HCT116 (cell line): ENCODE data around the gene RYR3. TPM values are rescaled to one million over a fixed set of nuclear protein-coding genes. Genes with fewer than 3 reads are reported as not detected.

ENCODE experiments used
- ATAC-seq: fragments of 200-7000 bp; cut with Tn5 transposase; 2 replicates; pipeline ENCODE4 v1.9.1; 2020; ENCODE audit warnings: mild to moderate bottlenecking, moderate library complexity
- BruUV-seq: library from RNA; stranded (reverse); fragments of 400-500 nt; replicated peaks from 2 replicates; lab custom pipeline; 2021; lab: Mats Ljungman, UMichigan
- CTCF ChIA-PET: fragments of 300-600 bp; sonication (Branson Sonifier 250); formaldehyde crosslinking; loops from one replicate; lab custom pipeline; 2021; ENCODE audit warnings: antibody characterized with exemption; lab: Charles Lee
- POLR2A ChIA-PET: fragments of 300-600, 350-600 bp; sonication (Branson Sonifier 250); formaldehyde crosslinking; loops from one replicate; lab custom pipeline; 2021; ENCODE audit warnings: antibody characterized with exemption; lab: Charles Lee
- RAD21 ChIA-PET, 2 experiments: fragments of 300-600 bp; sonication (Branson Sonifier 250); formaldehyde crosslinking; loops; one replicate each; lab custom pipeline; 2023; ENCODE audit warnings: low total read pairs in 2 of 2; ENCODE audit not compliant: uncharacterized antibody in 2 of 2, unreplicated experiment in 2 of 2, low non-redundant PET in 1 of 2; lab: Charles Lee
- DNase-seq: peaks from one replicate; pipeline ENCODE4 v3.0.0-alpha.2; 2010; ENCODE audit warnings: low read depth, low spot score
- H2AFZ ChIP-seq: fragments of 200-600 bp; shearing (Covaris generic), sonication (generic); 2 replicates; pipeline ENCODE4 v1.6.1; 2017; ENCODE audit warnings: low read depth, mixed run types, mixed read lengths, antibody characterized with exemption, low read length; ENCODE audit not compliant: poor library complexity, severe bottlenecking
- H3K27ac ChIP-seq: 2 replicates; pipeline ENCODE4 v1.5.1; 2012; ENCODE audit warnings: low read depth, low read length
- H3K27me3 ChIP-seq: fragments of 200-600 bp; sonication (generic); 2 replicates; pipeline ENCODE4 v1.6.1; 2016; ENCODE audit warnings: mixed run types, low read length, mixed read lengths; ENCODE audit not compliant: insufficient read depth
- H3K36me3 ChIP-seq, 2 experiments: fragments of 200-500 bp in 1 of 2; fragments of 200-600 bp in 1 of 2; sonication (Bioruptor generic) in 1 of 2; sonication (generic) in 1 of 2; 2 replicates each; pipeline versions ENCODE4 v1.5.1 to v1.6.1; 2014 to 2016; ENCODE audit warnings: low read length in 2 of 2, inconsistent platforms in 1 of 2, mixed read lengths in 1 of 2, mixed run types in 1 of 2; ENCODE audit not compliant: insufficient read depth in 2 of 2, control insufficient read depth in 1 of 2
- H3K4me1 ChIP-seq, 2 experiments: fragments of 200-600 bp in 1 of 2; sonication (generic) in 1 of 2; 2 replicates each; pipeline versions ENCODE4 v1.5.1 to v1.6.1; 2012 to 2017; ENCODE audit warnings: low read length in 2 of 2, inconsistent platforms in 1 of 2, mild to moderate bottlenecking in 1 of 2, mixed read lengths in 1 of 2, mixed run types in 1 of 2, moderate library complexity in 1 of 2; ENCODE audit not compliant: insufficient read depth in 2 of 2, control insufficient read depth in 1 of 2
- H3K4me2 ChIP-seq: fragments of 200-600 bp; sonication (generic); 2 replicates; pipeline ENCODE4 v1.6.1; 2017; ENCODE audit warnings: mixed run types, low read length, mixed read lengths
- H3K4me3 ChIP-seq, 2 experiments: fragments of 200-600 bp in 1 of 2; sonication (generic) in 1 of 2; replicated peaks in 1 of 2; 2 replicates each; pipeline ENCODE4 v1.5.1; 2011 to 2016; ENCODE audit warnings: low read length in 2 of 2, control low read depth in 1 of 2, low read depth in 1 of 2, mild to moderate bottlenecking in 1 of 2, mixed read lengths in 1 of 2, mixed run types in 1 of 2
- H3K79me2 ChIP-seq: fragments of 200-600 bp; sonication (generic); 2 replicates; pipeline ENCODE4 v1.6.1; 2017; ENCODE audit warnings: mild to moderate bottlenecking, mixed run types, low read length, moderate library complexity, mixed read lengths; ENCODE audit not compliant: insufficient read depth
- H3K9ac ChIP-seq: fragments of 200-600 bp; sonication (generic); 2 replicates; pipeline ENCODE4 v1.6.1; 2016; ENCODE audit warnings: low read length, mixed read lengths
- H3K9me2 ChIP-seq: fragments of 200-600 bp; sonication (generic), shearing (Covaris generic); 2 replicates; pipeline ENCODE4 v1.6.1; 2017; ENCODE audit warnings: mixed run types, mild to moderate bottlenecking, moderate library complexity; ENCODE audit not compliant: insufficient read depth
- H3K9me3 ChIP-seq, 2 experiments: fragments of 200-500 bp in 1 of 2; fragments of 200-600 bp in 1 of 2; sonication (Bioruptor generic) in 1 of 2; sonication (generic) in 1 of 2; 2 replicates each; pipeline ENCODE4 v1.6.1; 2014 to 2017; ENCODE audit warnings: low read length in 2 of 2, mixed read lengths in 2 of 2, inconsistent platforms in 1 of 2, low read depth in 1 of 2, mild to moderate bottlenecking in 1 of 2, mixed run types in 1 of 2, moderate library complexity in 1 of 2; ENCODE audit not compliant: control insufficient read depth in 1 of 2, insufficient read depth in 1 of 2
- H4K20me1 ChIP-seq: fragments of 200-600 bp; sonication (generic), shearing (Covaris generic); 2 replicates; pipeline ENCODE4 v1.6.1; 2017; ENCODE audit warnings: mixed run types, mild to moderate bottlenecking, moderate library complexity; ENCODE audit not compliant: insufficient read depth
- ATF3 ChIP-seq: IDR thresholded peaks from 2 replicates; pipeline ENCODE4 v1.6.1; 2012
- CBX3 ChIP-seq: IDR thresholded peaks from 2 replicates; pipeline ENCODE4 v1.6.1; 2012; ENCODE audit warnings: low read depth
- CTCF ChIP-seq, 3 experiments: fragments of 200-600 bp in 1 of 3; sonication (generic) in 1 of 3; IDR thresholded peaks in 2 of 3; conservative IDR thresholded peaks in 1 of 3; 2 replicates each; pipeline ENCODE4 v1.5.1; 2012 to 2017; ENCODE audit warnings: low read depth in 2 of 3, low read length in 2 of 3, antibody characterized with exemption in 1 of 3, borderline replicate concordance in 1 of 3, control low read depth in 1 of 3, mild to moderate bottlenecking in 1 of 3, mixed read lengths in 1 of 3, mixed run types in 1 of 3, moderate library complexity in 1 of 3; ENCODE audit not compliant: insufficient read depth in 1 of 3
- EGR1 ChIP-seq: IDR thresholded peaks from 2 replicates; pipeline ENCODE4 v1.6.1; 2012; ENCODE audit warnings: low read depth
- ELF1 ChIP-seq: IDR thresholded peaks from 2 replicates; pipeline ENCODE4 v1.6.1; 2012; ENCODE audit warnings: low read depth, borderline replicate concordance
- EZH2 ChIP-seq: fragments of 200-600 bp; sonication (generic); IDR thresholded peaks from 2 replicates; pipeline ENCODE4 v1.6.1; 2017; ENCODE audit warnings: antibody characterized with exemption, mixed run types
- POLR2A ChIP-seq: IDR thresholded peaks from 2 replicates; pipeline ENCODE4 v1.7.0; 2011; ENCODE audit warnings: borderline replicate concordance; ENCODE audit not compliant: insufficient read depth, insufficient read length; ENCODE audit errors: extremely low read depth
- SIN3A ChIP-seq: IDR thresholded peaks from 2 replicates; pipeline ENCODE4 v1.6.1; 2012; ENCODE audit warnings: low read depth
- SRF ChIP-seq: IDR thresholded peaks from 2 replicates; pipeline ENCODE4 v1.6.1; 2012; ENCODE audit warnings: low read depth
- ZBTB33 ChIP-seq: IDR thresholded peaks from 2 replicates; pipeline ENCODE4 v1.6.1; 2011; ENCODE audit warnings: mild to moderate bottlenecking, low read length, moderate library complexity; ENCODE audit not compliant: insufficient replicate concordance; ENCODE audit errors: extremely low read depth
- intact Hi-C: fragments of 100-400 bp; cut with micrococcal nuclease; formaldehyde crosslinking; loops from 2 replicates; pipeline ENCODE4 v1.10.0; 2022
- total RNA-seq: library from RNA; stranded (reverse); gene quantifications from one replicate; pipeline ENCODE4 v1.2.1, GENCODE V29; 2021; ENCODE audit not compliant: unreplicated experiment

Gene RYR3
- total RNA-seq, 1 experiment from 2014 or later, result not detected

GRCh38 chr15:33377204-33377603 lies 66.4 kb downstream of the RYR3 start:
- no peak overlapping the region for H3K4me2 ChIP-seq
- ATAC-seq, result no peak
- H3K9me2 ChIP-seq, result no peaks in the 10 kb centered on the region
- H3K27ac ChIP-seq, result no peak overlapping the region
- TF ChIP-seq EZH2 (no peak), EGR1 (no peak), POLR2A (no peak), ZBTB33 (no peak), SIN3A (no peak), ELF1 (no peak), SRF (no peak), ATF3 (no peak), CBX3 (no peak), CTCF (IDR thresholded peaks at IDR 0.05 in 2 of 3, conservative IDR thresholded peaks at IDR 0.05 in 1 of 3; ENCODE audit: borderline replicate concordance in 1 of 3, insufficient read depth in 1 of 3, low read depth in 2 of 3, low read length in 2 of 3) (no peak)
- no peak overlapping the region for H2AFZ ChIP-seq
- ChIA-PET POLR2A (no interaction called here), RAD21 (no interaction called here), CTCF (no interaction called here)
- H3K9ac ChIP-seq, result no peak overlapping the region
- H3K79me2 ChIP-seq, result no peaks in the 10 kb centered on the region
- H3K36me3 ChIP-seq, result no peaks in the 10 kb centered on the region
- intact Hi-C loops, result no loop called here
- no peak for DNase-seq
- H4K20me1 ChIP-seq, result no peaks in the 10 kb centered on the region; the same call in 1 of the 2 replicates
- peaks cover 47% of the 10 kb centered on the region for H3K27me3 ChIP-seq
- H3K4me3 ChIP-seq, result no peak overlapping the region
- H3K4me1 ChIP-seq, result no peaks in the 10 kb centered on the region
- no peaks in the 10 kb centered on the region for H3K9me3 ChIP-seq
- no TSS peak for BruUV-seq
